PC-9 (cell line): ENCODE results near the gene TEC. TPM values are rescaled to one million over a fixed set of nuclear protein-coding genes. Genes with fewer than 3 reads are reported as not detected.

Source experiments
- BruUV-seq: library from RNA; stranded (reverse); fragments of 400-500 nt; replicated peaks from 2 replicates; lab custom pipeline; 2021; lab: Mats Ljungman, UMichigan
- CTCF ChIA-PET: fragments of 300-600 bp; sonication (Branson Sonifier 250); formaldehyde crosslinking; loops from one replicate; lab custom pipeline; 2022; ENCODE audit warnings: antibody characterized with exemption; lab: Charles Lee
- POLR2A ChIA-PET: fragments of 300-600 bp; sonication (Branson Sonifier 250); formaldehyde crosslinking; loops from one replicate; lab custom pipeline; 2022; ENCODE audit warnings: antibody characterized with exemption; ENCODE audit not compliant: unreplicated experiment; lab: Charles Lee
- DNase-seq, 2 experiments: peaks; one replicate each; pipeline versions ENCODE4 v3.0.0 to v3.0.0-alpha.2; 2015 to 2022; ENCODE audit warnings: mixed read lengths in 1 of 2
- H2AFZ ChIP-seq: fragments of 200-600 bp; sonication (generic); 2 replicates; pipeline ENCODE4 v1.8.1; 2017; ENCODE audit warnings: antibody characterized with exemption
- H3F3A ChIP-seq: fragments of 200-600 bp; sonication (generic); 2 replicates; pipeline ENCODE4 v1.8.1; 2017; ENCODE audit warnings: antibody characterized with exemption, mild to moderate bottlenecking, low read depth; ENCODE audit not compliant: insufficient read depth
- H3K27ac ChIP-seq: fragments of 200-600 bp; sonication (generic); 2 replicates; pipeline ENCODE4 v1.6.1; 2016; ENCODE audit warnings: mixed run types
- H3K27me3 ChIP-seq: fragments of 200-600 bp; sonication (generic); 2 replicates; pipeline ENCODE4 v1.6.1; 2016; ENCODE audit warnings: low read depth, mixed run types; ENCODE audit not compliant: insufficient read depth
- H3K36me3 ChIP-seq: fragments of 200-600 bp; sonication (generic); 2 replicates; pipeline ENCODE4 v1.6.1; 2016; ENCODE audit warnings: low read depth, mixed run types
- H3K4me1 ChIP-seq: fragments of 200-600 bp; sonication (generic); replicated peaks from 2 replicates; pipeline ENCODE4 v1.6.1; 2016; ENCODE audit warnings: mixed run types; ENCODE audit not compliant: insufficient read depth
- H3K4me2 ChIP-seq: fragments of 200-600 bp; sonication (generic); 2 replicates; pipeline ENCODE4 v1.6.1; 2017; ENCODE audit warnings: mixed run types
- H3K4me3 ChIP-seq: fragments of 200-600 bp; sonication (generic); 2 replicates; pipeline ENCODE4 v1.6.1; 2016; ENCODE audit warnings: mixed run types
- H3K79me2 ChIP-seq: fragments of 200-600 bp; sonication (generic); 2 replicates; pipeline ENCODE4 v1.6.1; 2017; ENCODE audit warnings: low read depth, mixed run types
- H3K9me2 ChIP-seq: fragments of 200-600 bp; sonication (generic); 2 replicates; pipeline ENCODE4 v1.8.1; 2017; ENCODE audit warnings: mild to moderate bottlenecking; ENCODE audit not compliant: insufficient read depth
- H3K9me3 ChIP-seq: fragments of 200-600 bp; sonication (generic); 2 replicates; pipeline ENCODE4 v1.8.1; 2016; ENCODE audit warnings: low read depth; ENCODE audit not compliant: insufficient read depth
- H4K20me1 ChIP-seq: fragments of 200-600 bp; sonication (generic); 2 replicates; pipeline ENCODE4 v1.8.1; 2017; ENCODE audit not compliant: insufficient read depth
- EZH2 ChIP-seq: fragments of 200-600 bp; sonication (generic); IDR thresholded peaks from 2 replicates; pipeline ENCODE4 v1.8.0; 2017; ENCODE audit warnings: antibody characterized with exemption, low read depth
- intact Hi-C: fragments of 100-400 bp; cut with micrococcal nuclease; formaldehyde crosslinking; loops from one replicate; pipeline ENCODE4 v1.10.0; 2022; ENCODE audit not compliant: unreplicated experiment
- total RNA-seq: library from RNA; stranded (reverse); gene quantifications from 2 replicates; pipeline ENCODE4 v1.2.3, GENCODE V29; 2021
- TF ChIP-seq, protein P1 (sequence below): fragments of 200-600 bp; sonication (generic); conservative IDR thresholded peaks from 2 replicates; pipeline ENCODE4 v1.6.1; 2017; ENCODE audit warnings: mixed run types, antibody characterized with exemption, mild to moderate bottlenecking, moderate library complexity

TEC gene
- total RNA-seq, 1 experiment from 2014 or later: 6.2 TPM

- H3K4me3 ChIP-seq: no peak overlapping the region
- no TSS peak for BruUV-seq
- no peaks in the 10 kb centered on the region for H4K20me1 ChIP-seq
Observed at GRCh38 chr4:48196758-48197504, 72.7 kb downstream of the TEC start.

DNA sequence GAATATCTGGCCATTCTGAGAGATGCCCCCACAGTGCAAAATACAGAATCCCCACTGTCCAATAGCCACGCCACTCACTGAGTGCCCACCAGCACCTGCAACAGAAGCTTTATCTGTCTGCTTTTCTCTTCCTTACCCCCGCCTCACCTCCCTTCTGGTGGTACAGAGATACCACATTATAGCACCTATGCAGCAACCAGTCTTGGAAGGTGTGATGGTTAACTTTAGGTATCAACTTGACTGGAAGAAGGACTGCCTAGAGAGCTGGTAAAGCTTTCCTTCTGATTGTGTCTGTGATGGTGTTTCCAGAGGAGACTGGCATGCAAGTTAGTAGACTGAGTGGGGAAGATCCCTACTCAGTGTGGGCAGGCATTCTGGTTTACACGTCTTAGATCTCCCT lies 73.8 kb downstream of the TEC start:
- Histone ChIP-seq H4K20me1 (no peaks in the 10 kb centered on the region), H3K4me2 (no peak overlapping the region)
- CTCF ChIA-PET: no interaction called here

More at GRCh38 chr4:48196758-48197504, 72.7 kb downstream of the TEC start:
- Histone ChIP-seq H3K36me3 (no peaks in the 10 kb centered on the region), H3K4me1 (no peaks in the 10 kb centered on the region), H3K9me3 (no peaks in the 10 kb centered on the region), H2AFZ (no peak overlapping the region), H3K27me3 (no peaks in the 10 kb centered on the region), H3K79me2 (no peaks in the 10 kb centered on the region), H3K27ac (no peak overlapping the region), H3K4me2 (no peak overlapping the region), H3F3A (no peaks in the 10 kb centered on the region), H3K9me2 (no peaks in the 10 kb centered on the region)
- DNase-seq: no peak
- ChIA-PET CTCF (no interaction called here), POLR2A (no interaction called here)
- TF ChIP-seq EZH2: no peak
- TF ChIP-seq, protein P1, sequence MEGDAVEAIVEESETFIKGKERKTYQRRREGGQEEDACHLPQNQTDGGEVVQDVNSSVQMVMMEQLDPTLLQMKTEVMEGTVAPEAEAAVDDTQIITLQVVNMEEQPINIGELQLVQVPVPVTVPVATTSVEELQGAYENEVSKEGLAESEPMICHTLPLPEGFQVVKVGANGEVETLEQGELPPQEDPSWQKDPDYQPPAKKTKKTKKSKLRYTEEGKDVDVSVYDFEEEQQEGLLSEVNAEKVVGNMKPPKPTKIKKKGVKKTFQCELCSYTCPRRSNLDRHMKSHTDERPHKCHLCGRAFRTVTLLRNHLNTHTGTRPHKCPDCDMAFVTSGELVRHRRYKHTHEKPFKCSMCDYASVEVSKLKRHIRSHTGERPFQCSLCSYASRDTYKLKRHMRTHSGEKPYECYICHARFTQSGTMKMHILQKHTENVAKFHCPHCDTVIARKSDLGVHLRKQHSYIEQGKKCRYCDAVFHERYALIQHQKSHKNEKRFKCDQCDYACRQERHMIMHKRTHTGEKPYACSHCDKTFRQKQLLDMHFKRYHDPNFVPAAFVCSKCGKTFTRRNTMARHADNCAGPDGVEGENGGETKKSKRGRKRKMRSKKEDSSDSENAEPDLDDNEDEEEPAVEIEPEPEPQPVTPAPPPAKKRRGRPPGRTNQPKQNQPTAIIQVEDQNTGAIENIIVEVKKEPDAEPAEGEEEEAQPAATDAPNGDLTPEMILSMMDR: no peak
- intact Hi-C loops: no loop called here

GRCh38 chr4:48195374-48195773 lies 74.3 kb downstream of the TEC start:
- H2AFZ ChIP-seq: no peak overlapping the region
- H3K27me3 ChIP-seq: no peaks in the 10 kb centered on the region
- H3K27ac ChIP-seq: no peak overlapping the region
- ChIA-PET CTCF (no interaction called here), POLR2A (no interaction called here)
- H4K20me1 ChIP-seq: no peaks in the 10 kb centered on the region
- intact Hi-C loops: no loop called here
- no peaks in the 10 kb centered on the region for H3K9me2 ChIP-seq
- no TSS peak for BruUV-seq
- no peaks in the 10 kb centered on the region for H3K9me3 ChIP-seq
- H3K4me2 ChIP-seq: no peak overlapping the region
- H3K36me3 ChIP-seq: no peaks in the 10 kb centered on the region
- H3K79me2 ChIP-seq: no peaks in the 10 kb centered on the region
- TF ChIP-seq, protein P1: no peak
- TF ChIP-seq EZH2: no peak
- H3F3A ChIP-seq: no peaks in the 10 kb centered on the region
- DNase-seq: no peak
- H3K4me1 ChIP-seq: no peaks in the 10 kb centered on the region
- no peak overlapping the region for H3K4me3 ChIP-seq

More for the DNA sequence above, 73.8 kb downstream of the TEC start:
- H3K4me1 ChIP-seq: no peaks in the 10 kb centered on the region
- H3F3A ChIP-seq: no peaks in the 10 kb centered on the region
- no peaks in the 10 kb centered on the region for H3K36me3 ChIP-seq
- H3K4me3 ChIP-seq: no peak overlapping the region
- no peaks in the 10 kb centered on the region for H3K79me2 ChIP-seq
- no peak for DNase-seq
- H3K9me2 ChIP-seq: no peaks in the 10 kb centered on the region
- H3K27ac ChIP-seq: no peak overlapping the region
- BruUV-seq: no TSS peak
- intact Hi-C loops: no loop called here
- no peaks in the 10 kb centered on the region for H3K27me3 ChIP-seq
- no peaks in the 10 kb centered on the region for H3K9me3 ChIP-seq
- TF ChIP-seq, protein P1: no peak
- TF ChIP-seq EZH2: no peak
- POLR2A ChIA-PET: no interaction called here
- H2AFZ ChIP-seq: no peak overlapping the region
